Neuronal stem cell (in vitro differentiated cells): ENCODE results near the gene FBXW11.

Experiments used
- DNase-seq: peaks from one replicate; pipeline ENCODE4 v3.0.0-alpha.2; 2013; ENCODE audit warnings: low spot score
- H2AFZ ChIP-seq: one replicate; pipeline ENCODE4 v1.6.1; 2013; ENCODE audit warnings: mild to moderate bottlenecking, low read length, inconsistent platforms
- H2AK5ac ChIP-seq: 2 replicates; pipeline ENCODE4 v1.6.1; 2013; ENCODE audit warnings: low read depth, mild to moderate bottlenecking, inconsistent platforms, low read length, moderate library complexity, mixed read lengths
- H2BK120ac ChIP-seq: 2 replicates; pipeline ENCODE4 v1.6.1; 2013; ENCODE audit warnings: low read depth, mild to moderate bottlenecking, inconsistent platforms, low read length, moderate library complexity, mixed read lengths
- H2BK12ac ChIP-seq: one replicate; pipeline ENCODE4 v1.6.1; 2013; ENCODE audit warnings: low read length, inconsistent platforms
- H2BK15ac ChIP-seq: 2 replicates; pipeline ENCODE4 v1.6.1; 2013; ENCODE audit warnings: mild to moderate bottlenecking, low read length, inconsistent platforms, mixed read lengths
- H2BK5ac ChIP-seq: one replicate; pipeline ENCODE4 v1.6.1; 2013; ENCODE audit warnings: inconsistent platforms, mild to moderate bottlenecking, low read length, moderate library complexity
- H3K14ac ChIP-seq: one replicate; pipeline ENCODE4 v1.6.1; 2013; ENCODE audit warnings: low read length, inconsistent platforms
- H3K18ac ChIP-seq: 2 replicates; pipeline ENCODE4 v1.6.1; 2013; ENCODE audit warnings: low read length, inconsistent platforms
- H3K23ac ChIP-seq: 2 replicates; pipeline ENCODE4 v1.6.1; 2013; ENCODE audit warnings: low read depth, mild to moderate bottlenecking, mixed read lengths, low read length, inconsistent platforms; ENCODE audit not compliant: poor library complexity
- H3K27ac ChIP-seq: replicated peaks from 3 replicates; pipeline ENCODE4 v1.5.1; 2013; ENCODE audit warnings: low read length, inconsistent platforms
- H3K27me3 ChIP-seq, 3 experiments: 2 replicates each; pipeline ENCODE4 v1.6.1; 2013; ENCODE audit warnings: low read length in 3 of 3, mild to moderate bottlenecking in 2 of 3, inconsistent platforms in 1 of 3, low read depth in 1 of 3, mixed read lengths in 1 of 3, moderate library complexity in 1 of 3; ENCODE audit not compliant: control insufficient read depth in 3 of 3, insufficient read depth in 3 of 3
- H3K36me3 ChIP-seq, 2 donors: replicated peaks in 1 of 2; 2 replicates each; pipeline ENCODE4 v1.6.1; 2013; ENCODE audit warnings: low read length in 2 of 2; ENCODE audit not compliant: control insufficient read depth in 2 of 2, insufficient read depth in 2 of 2
- H3K4ac ChIP-seq: 2 replicates; pipeline ENCODE4 v1.6.1; 2013; ENCODE audit warnings: inconsistent platforms, mild to moderate bottlenecking, low read length, moderate library complexity
- H3K4me1 ChIP-seq, 2 donors: 1 replicate in 1 of 2; 2 replicates in 1 of 2; pipeline ENCODE4 v1.6.1; 2013; ENCODE audit warnings: low read length in 2 of 2, low read depth in 1 of 2; ENCODE audit not compliant: control insufficient read depth in 2 of 2, insufficient read depth in 1 of 2
- H3K4me2 ChIP-seq: one replicate; pipeline ENCODE4 v1.6.1; 2013; ENCODE audit warnings: mild to moderate bottlenecking, low read length, inconsistent platforms; ENCODE audit not compliant: insufficient read depth, poor library complexity, severe bottlenecking
- H3K4me3 ChIP-seq, 2 donors: 2 replicates each; pipeline ENCODE4 v1.5.1; 2013; ENCODE audit warnings: low read length in 2 of 2, mild to moderate bottlenecking in 2 of 2, inconsistent platforms in 1 of 2, moderate library complexity in 1 of 2
- H3K79me1 ChIP-seq: one replicate; pipeline ENCODE4 v1.6.1; 2013; ENCODE audit warnings: low read depth, mild to moderate bottlenecking, inconsistent platforms, low read length, moderate library complexity
- H3K9ac ChIP-seq: one replicate; pipeline ENCODE4 v1.6.1; 2013; ENCODE audit warnings: mild to moderate bottlenecking, low read depth, low read length, inconsistent platforms; ENCODE audit not compliant: poor library complexity
- H3K9me3 ChIP-seq, 2 donors: replicated peaks in 1 of 2; 2 replicates each; pipeline versions ENCODE3 to v1.6.1; 2013; ENCODE audit warnings: low read length in 2 of 2, mild to moderate bottlenecking in 2 of 2, inconsistent platforms in 1 of 2, low read depth in 1 of 2, mixed read lengths in 1 of 2, moderate library complexity in 1 of 2; ENCODE audit not compliant: control insufficient read depth in 2 of 2, insufficient read depth in 1 of 2
- H4K8ac ChIP-seq: one replicate; pipeline ENCODE4 v1.6.1; 2013; ENCODE audit warnings: low read depth, mild to moderate bottlenecking, inconsistent platforms, low read length, moderate library complexity
- H4K91ac ChIP-seq: one replicate; pipeline ENCODE4 v1.6.1; 2013; ENCODE audit warnings: low read length, low read depth, mild to moderate bottlenecking, inconsistent platforms; ENCODE audit not compliant: poor library complexity
- WGBS, 2 donors: extraction: QIAGEN DNeasy Blood & Tissue Kit; methylation state at CpG; one replicate each; pipeline ENCODE4 v1.1.7; 2013; ENCODE audit warnings: missing lambda C conversion rate in 2 of 2, mixed read lengths in 1 of 2; ENCODE audit not compliant: insufficient read length in 2 of 2, insufficient replicate concordance in 1 of 2; ENCODE audit errors: extremely low coverage in 2 of 2; 5-methylcytosine and 5-hydroxymethylcytosine counted together

Gene FBXW11

GRCh38 chr5:171975877-171976667 is 30.4 kb downstream of the FBXW11 start:
- Histone ChIP-seq H2BK5ac (no peak overlapping the region), H4K91ac (no peak overlapping the region), H3K4me2 (no peak overlapping the region), H3K23ac (no peak overlapping the region), H3K9me3 (peaks cover 3 to 36% of the 10 kb centered on the region in 2 donors), H2BK12ac (no peak overlapping the region), H3K27ac (no peak overlapping the region), H3K4ac (no peak overlapping the region), H3K36me3 (peaks cover 0 to 7% of the 10 kb centered on the region in 2 donors), H2AFZ (no peak overlapping the region), H4K8ac (no peak overlapping the region), H3K14ac (no peak overlapping the region), H2BK15ac (no peak overlapping the region), H3K4me3 (no peak overlapping the region), H3K79me1 (peaks cover 6% of the 10 kb centered on the region), H3K27me3 (no peaks in the 10 kb centered on the region), H3K9ac (no peak overlapping the region), H2BK120ac (no peak overlapping the region), H3K4me1 (peaks cover 3 to 4% of the 10 kb centered on the region in 2 donors), H3K18ac (no peak overlapping the region), H2AK5ac (no peak overlapping the region)
- no CpG with 5 or more reads among the region's 5 CpGs for WGBS, 2 donors
- DNase-seq: no peak

DNA sequence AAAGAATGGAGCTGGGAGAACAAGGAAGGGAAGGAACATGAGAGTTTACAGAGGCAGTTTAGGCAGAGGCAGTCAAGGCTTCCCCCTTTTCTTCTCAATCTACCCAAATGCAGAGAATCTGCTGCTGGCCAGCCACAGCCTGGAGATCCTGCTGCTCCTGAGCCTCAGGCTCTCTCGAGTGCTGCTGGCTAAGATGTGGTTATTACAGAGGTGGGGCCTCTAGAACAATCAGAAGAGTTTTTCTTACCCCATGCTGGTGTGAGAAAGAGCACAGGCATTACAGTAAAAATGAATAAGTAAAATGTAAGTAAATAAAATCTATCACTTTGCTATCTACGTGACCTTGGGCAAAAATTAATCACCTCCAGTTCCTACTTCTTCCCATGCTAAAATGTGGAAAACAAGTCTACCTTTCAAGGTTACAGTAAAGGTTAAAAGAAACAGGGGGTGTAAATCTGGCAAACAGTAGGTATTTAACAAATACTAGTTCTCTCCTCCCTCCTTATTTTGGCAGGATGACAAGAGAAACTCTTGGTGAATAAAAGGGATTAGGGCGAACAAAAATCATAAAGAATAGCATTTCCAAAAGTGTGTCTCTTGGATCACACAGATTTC is 31.1 kb downstream of the FBXW11 start:
- H3K4me3 ChIP-seq: no peak overlapping the region
- WGBS, 2 donors: no CpG with 5 or more reads among the region's 3 CpGs
- H2BK15ac ChIP-seq: no peak overlapping the region
- H2AK5ac ChIP-seq: no peak overlapping the region
- no peak overlapping the region for H3K4ac ChIP-seq
- no peak overlapping the region for H3K18ac ChIP-seq
- H3K36me3 ChIP-seq: peaks cover 0 to 7% of the 10 kb centered on the region in 2 donors
- no peak overlapping the region for H2BK120ac ChIP-seq
- H3K9ac ChIP-seq: no peak overlapping the region
- peaks cover 3 to 29% of the 10 kb centered on the region in 2 donors for H3K9me3 ChIP-seq
- peaks cover 4 to 8% of the 10 kb centered on the region in 2 donors for H3K4me1 ChIP-seq
- H2BK12ac ChIP-seq: no peak overlapping the region
- H3K14ac ChIP-seq: no peak overlapping the region
- no peak overlapping the region for H2AFZ ChIP-seq
- no peak overlapping the region for H4K91ac ChIP-seq
- H2BK5ac ChIP-seq: no peak overlapping the region
- DNase-seq: no peak
- no peak overlapping the region for H3K4me2 ChIP-seq
- H4K8ac ChIP-seq: no peak overlapping the region
- peaks cover 6% of the 10 kb centered on the region for H3K79me1 ChIP-seq
- no peaks in the 10 kb centered on the region for H3K27me3 ChIP-seq
- no peak overlapping the region for H3K23ac ChIP-seq
- no peak overlapping the region for H3K27ac ChIP-seq

GRCh38 chr5:171970826-171971225 is 35.6 kb downstream of the FBXW11 start:
- Histone ChIP-seq H3K79me1 (peaks cover 4% of the 10 kb centered on the region), H3K4me1 (peaks cover 6 to 8% of the 10 kb centered on the region in 2 donors), H2BK120ac (no peak overlapping the region), H2BK5ac (no peak overlapping the region), H3K4me3 (no peak overlapping the region), H3K14ac (no peak overlapping the region), H3K23ac (no peak overlapping the region), H3K27me3 (no peaks in the 10 kb centered on the region), H3K9ac (no peak overlapping the region), H2BK15ac (no peak overlapping the region), H3K36me3 (peaks cover 0 to 7% of the 10 kb centered on the region in 2 donors), H2AFZ (no peak overlapping the region), H2BK12ac (no peak overlapping the region), H2AK5ac (no peak overlapping the region), H4K8ac (no peak overlapping the region), H3K4me2 (no peak overlapping the region), H3K9me3 (peaks cover 0 to 10% of the 10 kb centered on the region in 2 donors), H4K91ac (no peak overlapping the region), H3K18ac (no peak overlapping the region), H3K27ac (peak overlapping the region; percentile 59), H3K4ac (no peak overlapping the region)
- no CpG with 5 or more reads among the region's 2 CpGs for WGBS, 2 donors
- DNase-seq: peak; percentile 12

DNA sequence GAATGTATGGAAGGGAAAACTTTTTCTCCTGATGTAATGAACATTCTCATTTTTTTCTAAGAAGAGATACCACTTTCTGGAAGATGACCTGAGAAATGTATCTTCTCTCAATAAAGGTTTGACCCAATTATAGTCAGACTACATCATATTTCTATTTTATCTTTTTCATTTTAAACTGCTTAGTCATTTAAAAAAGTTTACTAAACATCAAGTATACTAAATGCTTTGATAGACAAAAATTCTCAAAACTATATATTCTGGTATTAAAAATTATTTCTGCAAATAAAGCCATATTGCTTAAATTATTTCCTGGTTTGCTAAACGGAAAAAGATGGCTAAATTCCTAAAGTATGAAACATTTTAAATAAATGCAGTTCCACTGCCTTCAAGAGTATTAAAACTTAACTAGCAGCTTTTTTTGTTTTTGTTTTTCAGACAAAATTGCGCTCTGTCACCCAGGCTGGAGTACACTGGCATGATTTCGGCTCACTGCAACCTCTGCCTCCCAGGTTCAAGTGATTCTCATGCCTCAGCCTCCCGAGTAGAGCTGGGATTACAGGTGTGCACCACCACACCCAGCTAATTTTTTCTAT is 37.1 kb downstream of the FBXW11 start:
- H2AFZ ChIP-seq: no peak overlapping the region
- H3K14ac ChIP-seq: no peak overlapping the region
- H3K36me3 ChIP-seq: peaks cover 0 to 6% of the 10 kb centered on the region in 2 donors
- H2BK12ac ChIP-seq: no peak overlapping the region
- peaks cover 6 to 8% of the 10 kb centered on the region in 2 donors for H3K4me1 ChIP-seq
- WGBS, 2 donors: no CpG with 5 or more reads among the region's 4 CpGs
- H3K79me1 ChIP-seq: peaks cover 4% of the 10 kb centered on the region
- H3K4me3 ChIP-seq: no peak overlapping the region
- no peak overlapping the region for H2AK5ac ChIP-seq
- H3K9ac ChIP-seq: no peak overlapping the region
- no peak overlapping the region for H3K23ac ChIP-seq
- no peak overlapping the region for H3K4ac ChIP-seq
- DNase-seq: no peak
- H4K8ac ChIP-seq: no peak overlapping the region
- H3K4me2 ChIP-seq: no peak overlapping the region
- H2BK5ac ChIP-seq: no peak overlapping the region
- H3K27ac ChIP-seq: no peak overlapping the region
- H3K9me3 ChIP-seq: peaks cover 0 to 10% of the 10 kb centered on the region in 2 donors
- H3K18ac ChIP-seq: no peak overlapping the region
- H4K91ac ChIP-seq: no peak overlapping the region
- no peak overlapping the region for H2BK120ac ChIP-seq
- no peak overlapping the region for H2BK15ac ChIP-seq
- no peaks in the 10 kb centered on the region for H3K27me3 ChIP-seq
